Measurements from ENCODE around the gene MARK4. TPM values are rescaled to one million over a fixed set of nuclear protein-coding genes. Genes with fewer than 3 reads are reported as not detected.
A peak's percentile ranks its signal among the peaks of the same experiment; 100 is the strongest.

The MARK4 gene
- total RNA-seq, 1 experiment from 2014 or later, result 58.5 TPM

GRCh38 chr19:45217193-45217956 lies 33.7 kb upstream of the MARK4 start:
- Mint-ChIP-seq H3K27ac (no peak overlapping the region), H3K27me3 (ENCODE audit: low read depth) (peaks cover 69% of the 10 kb centered on the region), H3K36me3 (no peaks in the 10 kb centered on the region), H3K4me3 (peak overlapping the region; percentile 68), H3K4me1 (peaks cover 17% of the 10 kb centered on the region), H3K9me3 (no peaks in the 10 kb centered on the region)
- ChIA-PET CTCF (interaction anchor here (0.7 to 1.4 kb wide), 7 partner anchors 12 to 268 kb away, joined by 3 to 5 read pairs (median 3); partner anchors contain the start of gene BLOC1S3), POLR2A (interaction anchor here (0.8 kb wide), 1 partner anchor 28 kb away, joined by 3 read pairs; the partner anchor contains the start of gene EXOC3L2)
- DNase-seq (ENCODE audit: low spot score), result peak; percentile 32
- ATAC-seq, result no peak
- no peak for TF ChIP-seq ZNF232 (CRISPR knock-in tag; IDR thresholded peaks at IDR 0.05)
- no peak for TF ChIP-seq ZBTB21 (CRISPR knock-in tag; IDR thresholded peaks at IDR 0.05; ENCODE audit: borderline replicate concordance)
- TF ChIP-seq MAX (CRISPR knock-in tag; IDR thresholded peaks at IDR 0.05), result peak; percentile 41; the same call in 1 of the 2 replicates

GRCh38 chr19:45217957-45218334 lies 33.1 kb upstream of the MARK4 start:
- H3K4me1 Mint-ChIP-seq, result peaks cover 17% of the 10 kb centered on the region
- DNase-seq (ENCODE audit: low spot score) (no peak), ATAC-seq (peak; percentile 23; the same call in 1 of the 2 replicates)
- CTCF ChIA-PET, result interaction anchor here (0.7 to 1.4 kb wide), 6 partner anchors 13 to 267 kb away, joined by 3 to 5 read pairs (median 3); partner anchors contain the start of gene BLOC1S3
- H3K36me3 Mint-ChIP-seq, result no peaks in the 10 kb centered on the region
- H3K27ac Mint-ChIP-seq, result no peak overlapping the region
- peaks cover 75% of the 10 kb centered on the region for H3K27me3 Mint-ChIP-seq (ENCODE audit: low read depth)
- H3K4me3 Mint-ChIP-seq, result peak overlapping the region; percentile 68
- TF ChIP-seq MLX (CRISPR knock-in tag; IDR thresholded peaks at IDR 0.05) (no peak), ZNF121 (CRISPR knock-in tag; IDR thresholded peaks at IDR 0.05) (no peak), EMX1 (CRISPR knock-in tag; IDR thresholded peaks at IDR 0.05) (no peak), FOXJ3 (CRISPR knock-in tag; IDR thresholded peaks at IDR 0.05; ENCODE audit: borderline replicate concordance) (no peak), IRF2 (CRISPR knock-in tag; IDR thresholded peaks at IDR 0.05; ENCODE audit: borderline replicate concordance, low read depth) (no peak), ZNF396 (CRISPR knock-in tag; IDR thresholded peaks at IDR 0.05; ENCODE audit: borderline replicate concordance) (no peak), ATF6 (CRISPR knock-in tag; IDR thresholded peaks at IDR 0.05) (no peak), JAZF1 (CRISPR knock-in tag; IDR thresholded peaks at IDR 0.05) (no peak), GRHL2 (CRISPR knock-in tag; IDR thresholded peaks at IDR 0.05; ENCODE audit: insufficient replicate concordance, severe bottlenecking) (no peak), JUN (CRISPR knock-in tag; IDR thresholded peaks at IDR 0.05) (no peak), ZNF232 (CRISPR knock-in tag; IDR thresholded peaks at IDR 0.05) (no peak), FOXP4 (CRISPR knock-in tag; IDR thresholded peaks at IDR 0.05) (no peak), NFATC4 (CRISPR knock-in tag; IDR thresholded peaks at IDR 0.05) (no peak), AR (CRISPR knock-in tag; IDR thresholded peaks at IDR 0.05) (no peak), E2F4 (CRISPR knock-in tag; IDR thresholded peaks at IDR 0.05; ENCODE audit: borderline replicate concordance, low read depth) (no peak), USF2 (CRISPR knock-in tag; IDR thresholded peaks at IDR 0.05) (no peak), PRDM15 (CRISPR knock-in tag; IDR thresholded peaks at IDR 0.05) (no peak)
- no peaks in the 10 kb centered on the region for H3K9me3 Mint-ChIP-seq
- POLR2A ChIA-PET, result no interaction called here
